ENCODE results near the gene DTNBP1. TPM values are rescaled to one million over a fixed set of nuclear protein-coding genes. Genes with fewer than 3 reads are reported as not detected.

Gene DTNBP1
- total and polyA plus RNA-seq, 4 donors: 3.1 to 6.0 (median 4.3) TPM

GRCh38 chr6:15578716-15579391 is 84.0 kb downstream of the DTNBP1 start:
- 95% methylated on average over 3 of the region's 3 CpGs for WGBS
- Histone ChIP-seq H3K9ac (ENCODE audit: low read depth in 1 of 2, low read length in 2 of 2) (no peak overlapping the region), H3K4me3 (ENCODE audit: low read depth in 1 of 3, low read length in 3 of 3) (no peak overlapping the region), H3K4me1 (ENCODE audit: control insufficient read depth in 4 of 4, insufficient read depth in 4 of 4, low read length in 3 of 4) (no peaks in the 10 kb centered on the region), H3K27ac (ENCODE audit: low read depth in 1 of 2, low read length in 2 of 2) (no peak overlapping the region), H3K36me3 (ENCODE audit: control insufficient read depth in 4 of 4, insufficient read depth in 3 of 4, low read depth in 1 of 4, low read length in 3 of 4) (no peaks in the 10 kb centered on the region), H3K9me3 (ENCODE audit: control insufficient read depth in 4 of 4, low read length in 3 of 4) (no peaks in the 10 kb centered on the region), H3K27me3 (ENCODE audit: control insufficient read depth in 4 of 4, insufficient read depth in 4 of 4, low read length in 3 of 4) (no peaks in the 10 kb centered on the region)
- TF ChIP-seq YY1 (IDR thresholded peaks at IDR 0.05) (no peak), JUND (IDR thresholded peaks at IDR 0.05) (no peak), TAF1 (conservative IDR thresholded peaks at IDR 0.05) (no peak), REST (IDR thresholded peaks at IDR 0.05) (no peak)
- DNase-seq (ENCODE audit: low spot score): no peak

- H3K9me3 ChIP-seq (ENCODE audit: control insufficient read depth in 4 of 4, low read length in 3 of 4): no peaks in the 10 kb centered on the region
- H3K27me3 ChIP-seq (ENCODE audit: control insufficient read depth in 4 of 4, insufficient read depth in 4 of 4, low read length in 3 of 4): no peaks in the 10 kb centered on the region
- H3K36me3 ChIP-seq (ENCODE audit: control insufficient read depth in 4 of 4, insufficient read depth in 3 of 4, low read depth in 1 of 4, low read length in 3 of 4): no peaks in the 10 kb centered on the region
- H3K4me1 ChIP-seq (ENCODE audit: control insufficient read depth in 4 of 4, insufficient read depth in 4 of 4, low read length in 3 of 4): no peaks in the 10 kb centered on the region
- no peak overlapping the region for H3K9ac ChIP-seq (ENCODE audit: low read depth in 1 of 2, low read length in 2 of 2)
- H3K27ac ChIP-seq (ENCODE audit: low read depth in 1 of 2, low read length in 2 of 2): no peak overlapping the region
- no peak for TF ChIP-seq CTCF (IDR thresholded peaks at IDR 0.05; ENCODE audit: low read depth, low read length, missing input control)
- no peak for TF ChIP-seq HNF4A (conservative IDR thresholded peaks at IDR 0.05)
- TF ChIP-seq RXRA (IDR thresholded peaks at IDR 0.05): no peak
- no peak for TF ChIP-seq ATF3 (IDR thresholded peaks at IDR 0.05)
- no peak for TF ChIP-seq SP1 (IDR thresholded peaks at IDR 0.05)
- no peak for TF ChIP-seq FOXA2 (IDR thresholded peaks at IDR 0.05)
- TF ChIP-seq NR2F2 (IDR thresholded peaks at IDR 0.05): no peak
- TF ChIP-seq RAD21 (IDR thresholded peaks at IDR 0.05): no peak
- no peak for TF ChIP-seq JUND (IDR thresholded peaks at IDR 0.05)
- no peak for TF ChIP-seq TAF1 (conservative IDR thresholded peaks at IDR 0.05)
- no peak for TF ChIP-seq FOXA1 (IDR thresholded peaks at IDR 0.05)
- H3K4me3 ChIP-seq (ENCODE audit: low read depth in 1 of 3, low read length in 3 of 3): no peak overlapping the region
- no peak for DNase-seq (ENCODE audit: low spot score)
- 95% methylated on average over 7 of the region's 7 CpGs for WGBS
Measured at GRCh38 chr6:15577550-15578171, 85.2 kb downstream of the DTNBP1 start.

Measured in liver (tissue), 9 donors.